GM19351 (cell line): Measurements from ENCODE around the gene TGM3.

ENCODE experiments used
- ATAC-seq: cut with Tn5 transposase; IDR thresholded peaks from one replicate; pipeline ENCODE4 v1.9.1; 2021; ENCODE audit warnings: mild to moderate bottlenecking, moderate library complexity; ENCODE audit not compliant: unreplicated experiment

Gene TGM3

GRCh38 chr20:2373098-2373497 is 77.3 kb downstream of the TGM3 start:
- ATAC-seq, result no peak

GRCh38 chr20:2374346-2375125 is 78.7 kb downstream of the TGM3 start:
- no peak for ATAC-seq

DNA sequence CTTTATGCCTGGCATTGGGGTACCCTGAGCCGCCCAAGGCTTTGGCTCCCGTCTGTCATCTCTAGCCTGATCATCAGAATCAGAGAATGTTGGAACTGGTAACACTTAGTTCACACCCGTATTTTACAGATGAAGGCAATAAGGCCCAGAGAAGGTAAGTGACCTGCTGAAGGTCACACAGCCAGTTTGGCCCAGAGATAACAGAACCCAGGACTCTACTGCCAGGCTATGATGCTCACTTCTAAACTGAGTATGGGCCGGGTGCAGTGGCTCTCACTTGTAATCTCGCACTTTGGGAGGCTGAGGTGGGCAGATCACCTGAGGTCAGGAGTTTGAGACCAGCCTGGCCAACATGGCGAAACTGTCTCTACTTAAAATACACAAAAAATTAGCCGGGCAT is 83.1 kb downstream of the TGM3 start:
- no peak for ATAC-seq

- no peak for ATAC-seq
Observed at GRCh38 chr20:2379511-2380229, 83.9 kb downstream of the TGM3 start.

- ATAC-seq, result no peak
Observed at GRCh38 chr20:2380601-2381000, 84.8 kb downstream of the TGM3 start, which contains the start of gene TGM6. Gene TGM6 (plus strand): TSS chr20:2380901. CDS start chr20:2380969, 68 bp downstream.

DNA sequence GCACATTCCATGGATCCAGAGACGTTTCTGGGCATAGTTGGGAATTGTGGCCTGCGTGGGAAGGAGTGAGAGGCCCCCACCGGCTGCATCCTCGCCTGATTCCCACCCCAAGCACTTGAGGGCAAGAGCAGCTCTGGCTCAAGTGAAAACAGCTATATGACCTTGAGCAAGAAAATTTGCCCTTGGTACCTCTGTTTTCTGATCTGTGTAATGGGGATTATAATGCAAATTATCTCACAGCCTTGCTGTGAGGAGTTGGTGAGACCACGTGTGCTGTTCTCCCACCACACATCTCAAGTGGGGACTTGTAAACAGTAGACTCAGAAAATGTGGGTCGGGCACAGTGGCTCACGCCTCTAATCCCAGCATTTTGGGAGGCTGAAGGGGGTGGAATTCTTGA is 85.5 kb downstream of the TGM3 start:
- ATAC-seq, result no peak

DNA sequence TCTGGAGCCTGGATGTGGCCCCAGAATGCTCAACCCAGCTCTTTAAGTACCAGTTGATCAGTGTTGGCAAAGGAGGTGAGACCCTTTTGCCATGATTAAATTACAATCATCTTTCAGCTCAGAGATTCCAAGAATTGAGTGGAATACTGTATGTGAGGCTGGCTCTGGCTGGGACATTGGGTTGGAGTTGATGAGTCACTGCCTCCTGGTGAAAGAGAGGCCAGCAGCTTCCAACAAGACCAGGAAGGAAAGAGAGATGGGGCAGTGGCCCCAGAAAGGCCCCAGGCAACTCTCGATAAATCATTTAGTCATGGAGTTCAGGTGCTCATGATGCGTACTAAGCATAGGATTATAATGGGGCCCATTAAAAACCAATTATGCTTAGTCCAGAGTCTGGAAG is 87.0 kb downstream of the TGM3 start:
- ATAC-seq, result no peak

GRCh38 chr20:2385026-2385425 is 89.2 kb downstream of the TGM3 start:
- ATAC-seq, result no peak

DNA sequence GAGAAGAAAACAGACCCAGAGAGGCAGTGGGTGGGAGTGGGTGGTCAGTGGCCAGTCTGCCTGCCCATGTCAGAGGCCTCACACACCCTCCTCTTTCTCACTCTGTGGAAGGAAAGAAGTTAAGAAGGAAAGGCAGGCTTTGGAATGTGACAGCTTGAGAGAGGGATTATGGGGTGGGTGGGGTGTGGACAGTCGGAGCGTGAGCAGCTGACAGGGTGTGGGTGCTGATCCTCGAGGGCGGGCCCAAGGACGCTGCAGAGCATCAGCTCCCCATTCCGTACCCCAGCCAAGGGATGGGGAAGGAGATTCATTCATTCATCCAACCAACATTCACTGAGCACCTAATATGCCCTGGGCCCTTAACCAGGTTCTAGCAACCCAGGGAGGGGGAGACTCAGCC is 89.7 kb downstream of the TGM3 start:
- no peak for ATAC-seq

- ATAC-seq, result no peak
Observed at GRCh38 chr20:2386516-2387179, 90.8 kb downstream of the TGM3 start.

GRCh38 chr20:2387180-2387577 is 91.4 kb downstream of the TGM3 start:
- ATAC-seq, result peak; percentile 55

- ATAC-seq, result no peak
Observed at GRCh38 chr20:2387580-2387979, 91.8 kb downstream of the TGM3 start.
